OCI-LY1 (cell line): Measurements from ENCODE around the gene AGAP1.

ENCODE experiments used
- CTCF ChIP-seq: fragments of 200-600 bp; sonication (generic), shearing (Covaris generic); IDR thresholded peaks from 2 replicates; pipeline ENCODE4 v1.5.1; 2017; ENCODE audit warnings: mild to moderate bottlenecking, antibody characterized with exemption, low read length, moderate library complexity, mixed read lengths
- EZH2 ChIP-seq: fragments of 200-600 bp; sonication (generic), shearing (Covaris generic); IDR thresholded peaks from 2 replicates; pipeline ENCODE4 v1.8.0; 2017; ENCODE audit warnings: borderline replicate concordance, mixed run types, mild to moderate bottlenecking, antibody characterized with exemption, low read length, moderate library complexity, mixed read lengths

DNA sequence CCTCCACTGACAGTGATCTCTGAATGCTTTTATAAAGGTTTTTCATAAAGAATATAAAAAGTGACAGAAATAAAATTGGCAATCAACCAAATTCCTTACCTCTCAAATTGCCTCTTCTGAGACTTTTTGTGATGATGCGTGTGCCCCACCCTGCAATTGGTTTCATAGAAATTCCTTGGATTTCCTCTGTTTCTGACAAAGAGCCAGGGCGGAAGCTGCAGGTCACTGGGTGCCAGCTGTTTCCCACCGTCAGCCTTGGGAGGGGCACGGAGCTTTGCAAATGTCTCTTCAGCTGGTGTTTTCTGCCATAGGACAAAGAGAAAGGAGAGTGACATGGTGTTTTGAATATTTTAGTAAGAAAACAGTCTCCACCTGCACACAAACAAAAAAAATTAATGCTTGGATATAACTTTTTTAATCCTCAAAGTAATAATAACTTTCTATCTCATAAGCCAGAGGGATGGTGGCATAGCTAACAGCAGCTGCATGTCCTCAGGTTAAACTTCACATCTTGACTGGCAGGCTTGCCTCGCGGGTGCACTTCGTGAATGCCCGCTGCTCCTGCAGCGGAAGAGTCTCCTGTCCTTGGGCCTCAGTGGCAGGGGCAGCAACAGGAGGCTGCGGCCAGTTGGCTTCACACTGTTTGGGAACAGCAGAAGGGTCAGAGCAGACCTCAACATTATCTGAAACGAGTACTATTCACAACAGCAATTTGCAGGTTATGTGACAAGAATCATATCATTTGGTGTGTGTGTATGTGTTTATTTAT is 24.7 kb downstream of the AGAP1 start:
- TF ChIP-seq CTCF (no peak), EZH2 (no peak)
